ENCODE measurements around the gene MFAP5.

The MFAP5 gene

DNA sequence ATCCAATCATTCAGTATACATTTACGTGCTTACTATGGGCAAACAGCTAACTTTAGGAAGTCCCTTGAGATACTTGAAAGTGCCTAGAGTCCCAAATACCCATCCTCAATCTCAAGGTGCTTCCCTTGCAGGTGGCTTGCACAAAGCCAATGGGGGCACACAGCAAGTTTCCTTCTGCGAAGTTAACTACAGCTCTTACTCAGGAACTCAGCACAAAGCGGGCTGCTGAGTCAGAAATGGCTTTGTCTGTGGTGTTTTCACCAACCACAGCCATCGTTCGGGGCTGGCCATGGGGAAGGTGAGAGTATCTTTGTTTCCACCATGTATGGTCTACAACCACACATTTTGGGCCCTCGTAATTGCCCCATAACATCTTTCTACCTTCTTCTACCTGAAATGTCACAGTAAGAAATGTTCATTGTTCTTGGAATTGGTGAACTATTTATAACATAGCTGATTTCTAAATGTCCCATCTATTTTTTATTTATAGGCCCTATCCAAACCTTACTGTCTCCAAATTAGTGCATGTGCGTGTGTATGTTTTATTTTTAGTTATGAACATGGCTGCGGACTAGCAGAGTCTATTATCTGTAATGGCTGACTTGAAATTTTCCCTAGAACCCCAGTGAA is 13.9 kb downstream of the MFAP5 start:
- TF ChIP-seq POLR2AphosphoS5 (IDR thresholded peaks at IDR 0.05; ENCODE audit: low read depth, low read length) (no peak), SIN3A (IDR thresholded peaks at IDR 0.05; ENCODE audit: borderline replicate concordance, insufficient read depth, low read length) (no peak), FOXP2 (optimal IDR thresholded peaks at IDR 0.05; ENCODE audit: borderline replicate concordance, extremely low read depth, extremely low read length, insufficient read depth) (no peak), TAF1 (IDR thresholded peaks at IDR 0.05; ENCODE audit: borderline replicate concordance, insufficient read depth, low read length) (no peak)
- TF ChIP-seq, protein P1, sequence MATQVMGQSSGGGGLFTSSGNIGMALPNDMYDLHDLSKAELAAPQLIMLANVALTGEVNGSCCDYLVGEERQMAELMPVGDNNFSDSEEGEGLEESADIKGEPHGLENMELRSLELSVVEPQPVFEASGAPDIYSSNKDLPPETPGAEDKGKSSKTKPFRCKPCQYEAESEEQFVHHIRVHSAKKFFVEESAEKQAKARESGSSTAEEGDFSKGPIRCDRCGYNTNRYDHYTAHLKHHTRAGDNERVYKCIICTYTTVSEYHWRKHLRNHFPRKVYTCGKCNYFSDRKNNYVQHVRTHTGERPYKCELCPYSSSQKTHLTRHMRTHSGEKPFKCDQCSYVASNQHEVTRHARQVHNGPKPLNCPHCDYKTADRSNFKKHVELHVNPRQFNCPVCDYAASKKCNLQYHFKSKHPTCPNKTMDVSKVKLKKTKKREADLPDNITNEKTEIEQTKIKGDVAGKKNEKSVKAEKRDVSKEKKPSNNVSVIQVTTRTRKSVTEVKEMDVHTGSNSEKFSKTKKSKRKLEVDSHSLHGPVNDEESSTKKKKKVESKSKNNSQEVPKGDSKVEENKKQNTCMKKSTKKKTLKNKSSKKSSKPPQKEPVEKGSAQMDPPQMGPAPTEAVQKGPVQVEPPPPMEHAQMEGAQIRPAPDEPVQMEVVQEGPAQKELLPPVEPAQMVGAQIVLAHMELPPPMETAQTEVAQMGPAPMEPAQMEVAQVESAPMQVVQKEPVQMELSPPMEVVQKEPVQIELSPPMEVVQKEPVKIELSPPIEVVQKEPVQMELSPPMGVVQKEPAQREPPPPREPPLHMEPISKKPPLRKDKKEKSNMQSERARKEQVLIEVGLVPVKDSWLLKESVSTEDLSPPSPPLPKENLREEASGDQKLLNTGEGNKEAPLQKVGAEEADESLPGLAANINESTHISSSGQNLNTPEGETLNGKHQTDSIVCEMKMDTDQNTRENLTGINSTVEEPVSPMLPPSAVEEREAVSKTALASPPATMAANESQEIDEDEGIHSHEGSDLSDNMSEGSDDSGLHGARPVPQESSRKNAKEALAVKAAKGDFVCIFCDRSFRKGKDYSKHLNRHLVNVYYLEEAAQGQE (IDR thresholded peaks at IDR 0.05; ENCODE audit: insufficient read depth in 1 of 2, low read depth in 2 of 2, low read length in 2 of 2): no peak

DNA sequence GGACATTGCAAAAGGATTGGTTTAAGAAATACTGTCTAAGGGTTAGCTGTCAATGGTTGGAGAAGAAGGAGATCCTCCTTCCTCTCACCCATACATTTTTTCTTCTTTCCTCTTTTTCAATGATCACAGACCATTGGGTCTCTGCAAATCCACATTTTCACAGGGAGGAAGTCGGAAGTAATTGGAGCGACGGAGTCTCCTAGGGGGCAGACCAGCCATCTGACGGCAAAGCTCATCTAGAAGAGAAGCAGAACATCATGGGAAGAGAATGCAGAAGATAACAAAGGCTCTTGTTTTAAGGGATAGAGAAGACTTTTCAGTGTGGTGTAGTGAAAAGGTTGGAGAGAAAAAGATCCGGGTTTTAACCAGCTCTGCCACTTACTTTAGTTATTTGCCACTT is 14.7 kb downstream of the MFAP5 start:
- TF ChIP-seq SIN3A (IDR thresholded peaks at IDR 0.05; ENCODE audit: borderline replicate concordance, insufficient read depth, low read length): no peak
- TF ChIP-seq FOXP2 (optimal IDR thresholded peaks at IDR 0.05; ENCODE audit: borderline replicate concordance, extremely low read depth, extremely low read length, insufficient read depth): no peak
- TF ChIP-seq, protein P1 (IDR thresholded peaks at IDR 0.05; ENCODE audit: insufficient read depth in 1 of 2, low read depth in 2 of 2, low read length in 2 of 2): no peak
- no peak for TF ChIP-seq POLR2AphosphoS5 (IDR thresholded peaks at IDR 0.05; ENCODE audit: low read depth, low read length)
- no peak for TF ChIP-seq TAF1 (IDR thresholded peaks at IDR 0.05; ENCODE audit: borderline replicate concordance, insufficient read depth, low read length)

DNA sequence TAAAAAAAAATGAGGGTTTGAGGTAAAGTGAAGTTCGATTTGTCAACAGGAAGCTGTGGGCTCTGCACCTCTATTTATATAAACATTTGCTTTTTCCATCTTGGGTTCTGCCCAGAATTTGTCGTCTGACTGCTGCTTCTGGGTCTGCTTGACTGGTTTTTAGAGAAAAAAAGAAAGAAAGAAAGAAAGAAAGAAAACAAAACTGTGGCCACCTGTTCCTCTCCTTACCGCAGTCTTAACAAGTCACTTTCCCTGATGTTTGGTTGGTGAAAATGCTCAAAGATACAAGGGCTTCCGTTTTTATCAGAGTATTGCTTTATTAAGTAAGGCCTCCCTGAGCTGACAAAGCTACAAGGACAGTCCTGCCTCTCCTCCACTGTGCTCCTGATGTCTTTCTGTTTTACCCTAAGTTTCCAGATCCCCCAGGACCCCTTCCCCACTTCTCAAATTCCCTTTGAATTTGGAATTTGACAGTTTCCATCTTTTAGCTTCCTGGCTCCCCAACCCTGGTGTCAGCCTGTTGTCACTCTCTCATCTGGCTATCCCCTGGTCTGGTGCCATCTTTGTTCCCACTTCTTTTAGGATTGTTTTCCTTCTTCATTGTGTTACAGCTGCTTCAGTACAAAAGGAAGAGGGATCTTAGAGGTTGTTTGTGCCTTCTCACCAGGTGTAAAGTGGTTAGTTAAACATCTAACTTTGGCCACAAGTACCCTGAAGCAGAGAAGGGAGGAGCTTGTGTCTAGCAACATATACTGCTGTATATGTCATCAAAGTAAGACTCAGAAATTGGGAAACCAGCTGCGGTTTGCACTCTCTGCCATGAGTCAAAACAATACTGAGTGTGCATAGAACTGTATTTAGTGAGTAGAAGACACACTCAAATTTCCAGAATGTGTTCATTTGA is 18.0 kb downstream of the MFAP5 start:
- TF ChIP-seq, protein P1 (IDR thresholded peaks at IDR 0.05; ENCODE audit: insufficient read depth in 1 of 2, low read depth in 2 of 2, low read length in 2 of 2): no peak
- no peak for TF ChIP-seq FOXP2 (optimal IDR thresholded peaks at IDR 0.05; ENCODE audit: borderline replicate concordance, extremely low read depth, extremely low read length, insufficient read depth)
- TF ChIP-seq SIN3A (IDR thresholded peaks at IDR 0.05; ENCODE audit: borderline replicate concordance, insufficient read depth, low read length): no peak
- no peak for TF ChIP-seq POLR2AphosphoS5 (IDR thresholded peaks at IDR 0.05; ENCODE audit: low read depth, low read length)

DNA sequence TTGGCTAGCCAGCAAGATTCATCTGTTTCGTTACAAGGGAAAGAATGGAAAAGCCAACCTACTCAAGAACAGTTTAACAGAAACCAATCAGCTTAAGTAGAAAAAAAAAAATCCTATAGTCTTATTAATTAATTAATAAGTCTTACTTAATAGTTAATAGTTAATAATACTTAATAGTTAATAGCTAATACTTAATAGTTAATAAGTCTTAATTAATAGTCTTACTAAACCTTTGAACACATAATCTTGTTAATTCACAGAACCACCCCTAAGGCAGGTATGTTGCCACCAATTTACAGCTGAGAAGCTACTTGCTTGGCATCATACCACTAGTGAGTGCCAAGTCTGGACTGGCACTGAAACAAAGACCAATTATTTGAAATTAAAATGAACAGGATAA is 19.9 kb downstream of the MFAP5 start:
- TF ChIP-seq POLR2AphosphoS5 (IDR thresholded peaks at IDR 0.05; ENCODE audit: low read depth, low read length) (no peak), SIN3A (IDR thresholded peaks at IDR 0.05; ENCODE audit: borderline replicate concordance, insufficient read depth, low read length) (no peak), TAF1 (IDR thresholded peaks at IDR 0.05; ENCODE audit: borderline replicate concordance, insufficient read depth, low read length) (no peak), FOXP2 (optimal IDR thresholded peaks at IDR 0.05; ENCODE audit: borderline replicate concordance, extremely low read depth, extremely low read length, insufficient read depth) (no peak)
- TF ChIP-seq, protein P1 (IDR thresholded peaks at IDR 0.05; ENCODE audit: insufficient read depth in 1 of 2, low read depth in 2 of 2, low read length in 2 of 2): no peak

All from PFSK-1 (cell line).